Measurements from ENCODE around the gene SCAPER.

Gene SCAPER

DNA sequence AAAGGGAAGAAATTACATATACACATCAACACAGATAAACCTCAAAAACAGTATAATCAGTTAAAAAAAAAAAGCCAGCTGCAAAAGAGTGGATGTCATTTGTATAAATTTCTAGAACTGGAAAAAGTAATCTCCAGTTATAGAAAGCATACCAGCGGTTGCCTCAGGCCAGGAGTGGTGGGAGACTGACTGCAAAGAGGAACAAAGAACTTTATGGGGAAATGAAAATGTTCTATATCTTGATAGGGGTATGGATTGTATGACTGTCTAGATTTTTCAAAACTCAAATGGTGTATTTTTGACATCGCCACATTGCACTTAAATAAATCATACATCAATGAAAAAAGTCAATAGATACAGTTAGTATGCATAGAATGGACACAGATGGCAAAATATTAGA, 241.6 kb downstream of the SCAPER start:
- Histone ChIP-seq H3K9me3 (ENCODE audit: severe bottlenecking) (no peaks in the 10 kb centered on the region), H3K36me3 (ENCODE audit: low read depth) (no peaks in the 10 kb centered on the region), H3K27ac (ENCODE audit: poor library complexity, severe bottlenecking) (no peak overlapping the region), H3K4me1 (ENCODE audit: insufficient read depth, poor library complexity, severe bottlenecking) (no peaks in the 10 kb centered on the region), H3K4me3 (ENCODE audit: severe bottlenecking) (no peak overlapping the region), H3K27me3 (ENCODE audit: insufficient read depth, poor library complexity, severe bottlenecking) (no peaks in the 10 kb centered on the region)
- DNase-seq (ENCODE audit: low spot score) (no peak), ATAC-seq (ENCODE audit: low read depth) (no peak)
- TF ChIP-seq, protein P1, sequence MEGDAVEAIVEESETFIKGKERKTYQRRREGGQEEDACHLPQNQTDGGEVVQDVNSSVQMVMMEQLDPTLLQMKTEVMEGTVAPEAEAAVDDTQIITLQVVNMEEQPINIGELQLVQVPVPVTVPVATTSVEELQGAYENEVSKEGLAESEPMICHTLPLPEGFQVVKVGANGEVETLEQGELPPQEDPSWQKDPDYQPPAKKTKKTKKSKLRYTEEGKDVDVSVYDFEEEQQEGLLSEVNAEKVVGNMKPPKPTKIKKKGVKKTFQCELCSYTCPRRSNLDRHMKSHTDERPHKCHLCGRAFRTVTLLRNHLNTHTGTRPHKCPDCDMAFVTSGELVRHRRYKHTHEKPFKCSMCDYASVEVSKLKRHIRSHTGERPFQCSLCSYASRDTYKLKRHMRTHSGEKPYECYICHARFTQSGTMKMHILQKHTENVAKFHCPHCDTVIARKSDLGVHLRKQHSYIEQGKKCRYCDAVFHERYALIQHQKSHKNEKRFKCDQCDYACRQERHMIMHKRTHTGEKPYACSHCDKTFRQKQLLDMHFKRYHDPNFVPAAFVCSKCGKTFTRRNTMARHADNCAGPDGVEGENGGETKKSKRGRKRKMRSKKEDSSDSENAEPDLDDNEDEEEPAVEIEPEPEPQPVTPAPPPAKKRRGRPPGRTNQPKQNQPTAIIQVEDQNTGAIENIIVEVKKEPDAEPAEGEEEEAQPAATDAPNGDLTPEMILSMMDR (IDR thresholded peaks at IDR 0.05; ENCODE audit: poor library complexity, severe bottlenecking), result no peak

DNA sequence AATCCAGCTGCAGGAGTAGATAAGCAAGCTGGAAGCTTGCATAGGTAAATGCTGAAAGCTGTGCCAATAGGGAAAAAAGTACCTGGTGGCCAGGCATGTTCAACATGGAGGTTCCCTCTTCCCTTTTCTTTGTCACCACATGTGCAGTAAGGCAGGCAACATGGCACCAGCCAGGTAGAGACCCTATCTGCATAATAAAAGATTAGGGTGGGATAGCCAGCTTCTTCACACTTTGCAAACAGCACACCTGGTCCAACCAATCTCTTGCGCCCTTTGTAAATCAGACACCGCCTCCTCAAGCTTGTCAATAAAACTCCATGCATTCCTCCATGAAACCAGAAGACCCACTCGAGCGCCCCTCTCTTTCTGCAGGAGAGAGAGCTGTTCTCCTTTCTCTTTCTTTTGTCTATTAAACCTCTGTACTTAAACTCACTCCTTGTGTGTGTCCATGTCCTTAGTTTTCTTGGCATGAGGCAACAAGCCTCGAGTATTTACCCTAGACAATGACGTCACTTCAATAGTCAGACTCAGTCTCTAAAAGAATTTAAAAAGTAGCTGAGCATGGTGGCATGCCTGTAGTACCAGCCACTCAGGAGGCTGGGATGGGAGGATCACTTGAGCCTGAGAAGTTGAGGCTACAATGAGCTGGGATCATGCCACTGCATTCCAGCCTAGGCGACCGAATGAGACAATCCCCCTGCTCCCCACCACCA, 256.3 kb downstream of the SCAPER start:
- no peak for DNase-seq (ENCODE audit: low spot score)
- Histone ChIP-seq H3K36me3 (ENCODE audit: low read depth) (no peaks in the 10 kb centered on the region), H3K9me3 (ENCODE audit: severe bottlenecking) (no peaks in the 10 kb centered on the region), H3K4me3 (ENCODE audit: severe bottlenecking) (no peak overlapping the region), H3K27ac (ENCODE audit: poor library complexity, severe bottlenecking) (no peak overlapping the region), H3K27me3 (ENCODE audit: insufficient read depth, poor library complexity, severe bottlenecking) (no peaks in the 10 kb centered on the region), H3K4me1 (ENCODE audit: insufficient read depth, poor library complexity, severe bottlenecking) (no peaks in the 10 kb centered on the region)
- no peak for ATAC-seq (ENCODE audit: low read depth)
- TF ChIP-seq, protein P1 (IDR thresholded peaks at IDR 0.05; ENCODE audit: poor library complexity, severe bottlenecking), result no peak

DNA sequence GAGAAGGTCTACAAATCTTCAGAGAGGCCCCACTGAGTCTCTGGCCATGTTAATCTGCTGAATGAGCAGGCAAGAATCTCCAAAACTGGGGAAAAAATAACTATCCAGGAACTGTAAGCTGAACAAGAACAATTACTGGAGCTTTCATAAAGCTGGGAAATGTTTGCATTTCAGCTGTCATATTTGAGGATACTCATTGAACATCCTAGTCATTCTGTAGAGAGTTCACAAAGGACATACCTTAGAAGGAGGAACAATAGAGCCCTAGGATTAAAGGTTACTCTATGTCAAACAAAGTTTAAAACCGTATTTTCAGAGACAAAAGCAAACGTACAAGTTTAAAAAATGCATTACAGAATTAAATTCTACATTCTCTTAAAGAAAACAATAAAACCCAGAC, 257.5 kb downstream of the SCAPER start:
- ATAC-seq (ENCODE audit: low read depth) (no peak), DNase-seq (ENCODE audit: low spot score) (no peak)
- no peaks in the 10 kb centered on the region for H3K27me3 ChIP-seq (ENCODE audit: insufficient read depth, poor library complexity, severe bottlenecking)

DNA sequence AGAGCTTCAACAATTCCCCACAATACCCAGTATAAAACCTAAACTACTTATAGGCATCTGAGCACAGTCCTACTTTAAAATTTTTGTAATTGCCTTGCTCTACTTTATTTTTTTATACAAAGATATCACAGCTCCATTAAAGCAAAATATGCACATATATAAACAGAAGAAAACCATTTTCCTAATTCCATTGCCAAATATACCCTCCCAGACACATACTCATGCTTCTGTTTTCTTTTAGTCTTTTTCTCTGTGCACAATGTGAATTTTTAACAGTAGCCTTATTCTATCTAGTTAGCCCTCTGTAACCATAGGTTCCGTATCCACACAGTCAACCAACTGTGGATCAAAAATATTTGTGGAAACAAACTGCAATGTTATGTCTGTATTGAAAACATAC, 260.5 kb downstream of the SCAPER start:
- H3K9me3 ChIP-seq (ENCODE audit: severe bottlenecking), result no peaks in the 10 kb centered on the region
- TF ChIP-seq, protein P1 (IDR thresholded peaks at IDR 0.05; ENCODE audit: poor library complexity, severe bottlenecking), result no peak
- no peaks in the 10 kb centered on the region for H3K36me3 ChIP-seq (ENCODE audit: low read depth)
- DNase-seq (ENCODE audit: low spot score), result no peak
- ATAC-seq (ENCODE audit: low read depth), result no peak
- no peak overlapping the region for H3K4me3 ChIP-seq (ENCODE audit: severe bottlenecking)
- no peak overlapping the region for H3K27ac ChIP-seq (ENCODE audit: poor library complexity, severe bottlenecking)
- no peaks in the 10 kb centered on the region for H3K4me1 ChIP-seq (ENCODE audit: insufficient read depth, poor library complexity, severe bottlenecking)
- no peaks in the 10 kb centered on the region for H3K27me3 ChIP-seq (ENCODE audit: insufficient read depth, poor library complexity, severe bottlenecking)

More for the DNA sequence above, 257.5 kb downstream of the SCAPER start:
- Histone ChIP-seq H3K4me3 (ENCODE audit: severe bottlenecking) (no peak overlapping the region), H3K36me3 (ENCODE audit: low read depth) (no peaks in the 10 kb centered on the region), H3K27ac (ENCODE audit: poor library complexity, severe bottlenecking) (no peak overlapping the region), H3K9me3 (ENCODE audit: severe bottlenecking) (no peaks in the 10 kb centered on the region), H3K4me1 (ENCODE audit: insufficient read depth, poor library complexity, severe bottlenecking) (no peaks in the 10 kb centered on the region)
- TF ChIP-seq, protein P1 (IDR thresholded peaks at IDR 0.05; ENCODE audit: poor library complexity, severe bottlenecking), result no peak

DNA sequence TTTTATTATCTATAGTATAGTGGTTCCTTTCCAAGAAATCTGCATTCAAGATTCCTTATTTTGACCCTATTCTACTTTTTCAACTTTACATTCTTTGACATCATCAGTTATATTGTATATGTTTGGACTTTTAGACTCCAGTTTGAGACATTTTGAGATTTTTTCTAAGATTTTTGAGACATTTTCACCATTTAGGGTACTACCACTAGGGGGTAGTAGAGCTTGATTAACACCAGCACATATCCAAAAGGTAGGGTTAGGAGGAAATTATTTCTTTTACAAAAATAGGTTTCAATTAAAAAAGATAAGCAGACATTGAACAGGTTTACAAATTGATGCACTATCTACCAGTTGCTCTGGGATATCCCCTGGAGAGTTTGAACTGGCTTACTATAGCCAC, 262.5 kb downstream of the SCAPER start:
- no peak overlapping the region for H3K27ac ChIP-seq (ENCODE audit: poor library complexity, severe bottlenecking)
- no peaks in the 10 kb centered on the region for H3K4me1 ChIP-seq (ENCODE audit: insufficient read depth, poor library complexity, severe bottlenecking)
- H3K27me3 ChIP-seq (ENCODE audit: insufficient read depth, poor library complexity, severe bottlenecking), result no peaks in the 10 kb centered on the region
- DNase-seq (ENCODE audit: low spot score) (no peak), ATAC-seq (ENCODE audit: low read depth) (no peak)
- H3K36me3 ChIP-seq (ENCODE audit: low read depth), result no peaks in the 10 kb centered on the region
- TF ChIP-seq, protein P1 (IDR thresholded peaks at IDR 0.05; ENCODE audit: poor library complexity, severe bottlenecking), result peak; percentile 27
- H3K9me3 ChIP-seq (ENCODE audit: severe bottlenecking), result no peaks in the 10 kb centered on the region
- no peak overlapping the region for H3K4me3 ChIP-seq (ENCODE audit: severe bottlenecking)
